ENCODE results near the gene AK5.

DNA sequence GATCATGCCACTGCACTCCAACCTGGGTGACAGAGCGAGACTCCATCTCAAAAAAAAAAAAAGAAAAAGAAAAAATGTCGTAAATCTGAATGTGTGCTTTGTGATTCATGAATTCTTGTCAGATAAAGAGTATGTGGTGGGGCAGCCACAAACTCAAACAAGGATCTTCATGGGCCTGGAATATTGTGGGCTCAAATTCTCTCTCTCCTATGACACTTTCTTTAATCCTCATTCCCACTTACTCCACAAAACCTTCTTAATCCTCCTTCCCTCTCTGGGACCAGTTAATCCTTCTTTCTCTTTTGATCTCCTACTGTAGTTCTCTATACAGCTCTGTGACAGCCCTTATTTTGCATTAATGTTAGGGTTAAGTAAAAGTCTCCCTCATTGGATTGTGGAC is 112.3 kb downstream of the AK5 start:
- TF ChIP-seq, protein P1, sequence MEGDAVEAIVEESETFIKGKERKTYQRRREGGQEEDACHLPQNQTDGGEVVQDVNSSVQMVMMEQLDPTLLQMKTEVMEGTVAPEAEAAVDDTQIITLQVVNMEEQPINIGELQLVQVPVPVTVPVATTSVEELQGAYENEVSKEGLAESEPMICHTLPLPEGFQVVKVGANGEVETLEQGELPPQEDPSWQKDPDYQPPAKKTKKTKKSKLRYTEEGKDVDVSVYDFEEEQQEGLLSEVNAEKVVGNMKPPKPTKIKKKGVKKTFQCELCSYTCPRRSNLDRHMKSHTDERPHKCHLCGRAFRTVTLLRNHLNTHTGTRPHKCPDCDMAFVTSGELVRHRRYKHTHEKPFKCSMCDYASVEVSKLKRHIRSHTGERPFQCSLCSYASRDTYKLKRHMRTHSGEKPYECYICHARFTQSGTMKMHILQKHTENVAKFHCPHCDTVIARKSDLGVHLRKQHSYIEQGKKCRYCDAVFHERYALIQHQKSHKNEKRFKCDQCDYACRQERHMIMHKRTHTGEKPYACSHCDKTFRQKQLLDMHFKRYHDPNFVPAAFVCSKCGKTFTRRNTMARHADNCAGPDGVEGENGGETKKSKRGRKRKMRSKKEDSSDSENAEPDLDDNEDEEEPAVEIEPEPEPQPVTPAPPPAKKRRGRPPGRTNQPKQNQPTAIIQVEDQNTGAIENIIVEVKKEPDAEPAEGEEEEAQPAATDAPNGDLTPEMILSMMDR (conservative IDR thresholded peaks at IDR 0.05 in 1 of 2, IDR thresholded peaks at IDR 0.05 in 1 of 2; ENCODE audit: extremely low read depth in 1 of 2, insufficient read depth in 1 of 2, low read depth in 1 of 2, low read length in 2 of 2), result no peak
- TF ChIP-seq EZH2 (IDR thresholded peaks at IDR 0.05; ENCODE audit: borderline replicate concordance, low read length), result no peak

Data from mammary epithelial cell (primary cell).